Esophagus squamous epithelium (tissue), 5 donors: ENCODE measurements around the gene GABRG3. TPM values are rescaled to one million over a fixed set of nuclear protein-coding genes. Genes with fewer than 3 reads are reported as not detected.

Experiments
- DNase-seq: peaks from one replicate; lab custom pipeline; 2025; lab: John Stamatoyannopoulos, UW
- H3K27ac ChIP-seq, 4 donors: fragments of 200-600 bp; sonication (generic); one replicate each; pipeline ENCODE4 v1.5.1; 2016 to 2019; ENCODE audit warnings: mild to moderate bottlenecking in 1 of 4
- H3K27me3 ChIP-seq, 4 donors: fragments of 200-600 bp; sonication (generic); 1 replicate in 3 of 4; 2 replicates in 1 of 4; pipeline versions ENCODE4 v1.5.1 to v1.6.0; 2017 to 2021; ENCODE audit warnings: antibody characterized with exemption in 1 of 4
- H3K36me3 ChIP-seq, 3 donors: fragments of 200-600 bp; sonication (generic); one replicate each; pipeline ENCODE4 v1.5.1; 2016 to 2019
- H3K4me1 ChIP-seq, 3 donors: fragments of 200-600 bp; sonication (generic); one replicate each; pipeline ENCODE4 v1.5.1; 2017 to 2019
- H3K4me3 ChIP-seq, 4 donors: fragments of 200-600 bp; sonication (generic); 1 replicate in 3 of 4; 2 replicates in 1 of 4; pipeline ENCODE4 v1.5.1; 2016 to 2019; ENCODE audit warnings: mild to moderate bottlenecking in 2 of 4, moderate library complexity in 1 of 4
- H3K9me3 ChIP-seq, 3 donors: fragments of 200-600 bp; sonication (generic); one replicate each; pipeline ENCODE4 v1.5.1; 2016 to 2019
- POLR2A ChIP-seq, 4 donors: fragments of 450-650 bp; IDR thresholded peaks; one replicate each; pipeline ENCODE4 v1.6.1; 2017; ENCODE audit warnings: antibody characterized with exemption in 4 of 4, mild to moderate bottlenecking in 4 of 4, moderate library complexity in 3 of 4
- WGBS, 2 donors: methylation state at CpG; one replicate each; pipeline ENCODE4 v1.1.5; 2018; 5-methylcytosine and 5-hydroxymethylcytosine counted together
- intact Hi-C: fragments of 100-400 bp; cut with DNase I; formaldehyde crosslinking; loops from one replicate; pipeline ENCODE4 v1.15.0; 2022
- total RNA-seq, 4 donors: library from RNA; depleted of rRNA; stranded (reverse); fragments of >200 nt; gene quantifications; one replicate each; pipeline ENCODE4 v1.1.0, GENCODE V29; 2016
- TF ChIP-seq, protein P1 (sequence below), 6 experiments: fragments of 450-650 bp in 4 of 6; fragments of 200-600 bp in 2 of 6; sonication (generic) in 2 of 6; IDR thresholded peaks; one replicate each; pipeline ENCODE4 v1.5.1; 2016 to 2019; ENCODE audit warnings: antibody characterized with exemption in 6 of 6, mild to moderate bottlenecking in 4 of 6, moderate library complexity in 4 of 6
- donor health status: DM: yes; HTN: yes; CAD: no.

The GABRG3 gene
- total RNA-seq, 4 donors from 2014 or later, result 0.04 to 0.08 TPM; not detected in 2

DNA sequence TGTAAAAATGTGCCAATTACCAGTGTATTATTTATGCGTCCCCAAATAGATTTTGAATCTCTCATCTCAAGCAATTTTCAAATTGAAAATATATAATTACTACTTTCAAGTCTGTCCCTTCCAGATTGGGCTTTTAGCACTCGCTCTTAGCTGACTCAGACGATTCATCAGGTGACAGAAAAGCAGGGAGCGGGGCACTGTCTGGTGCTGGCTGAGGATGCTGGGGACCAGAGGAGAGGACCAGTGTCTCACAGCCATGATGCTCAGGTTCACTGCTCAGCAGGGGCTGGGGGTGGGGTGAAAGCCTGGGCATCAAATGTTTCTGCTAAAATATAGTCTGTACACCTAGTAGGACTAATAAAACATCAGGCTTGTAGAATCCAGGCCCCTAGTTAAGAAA lies 199.9 kb downstream of the GABRG3 start:
- WGBS, 2 donors, result 86 to 87% methylated on average over 4 of the region's 4 CpGs
- H3K27ac ChIP-seq, result no peak overlapping the region
- H3K9me3 ChIP-seq, result peaks cover 0 to 9% (median 0%) of the 10 kb centered on the region in 3 donors
- no peaks in the 10 kb centered on the region for H3K4me1 ChIP-seq
- H3K27me3 ChIP-seq, result no peaks in the 10 kb centered on the region
- intact Hi-C loops, result no loop called here
- no peak for TF ChIP-seq POLR2A (IDR thresholded peaks at IDR 0.05)
- TF ChIP-seq, protein P1, sequence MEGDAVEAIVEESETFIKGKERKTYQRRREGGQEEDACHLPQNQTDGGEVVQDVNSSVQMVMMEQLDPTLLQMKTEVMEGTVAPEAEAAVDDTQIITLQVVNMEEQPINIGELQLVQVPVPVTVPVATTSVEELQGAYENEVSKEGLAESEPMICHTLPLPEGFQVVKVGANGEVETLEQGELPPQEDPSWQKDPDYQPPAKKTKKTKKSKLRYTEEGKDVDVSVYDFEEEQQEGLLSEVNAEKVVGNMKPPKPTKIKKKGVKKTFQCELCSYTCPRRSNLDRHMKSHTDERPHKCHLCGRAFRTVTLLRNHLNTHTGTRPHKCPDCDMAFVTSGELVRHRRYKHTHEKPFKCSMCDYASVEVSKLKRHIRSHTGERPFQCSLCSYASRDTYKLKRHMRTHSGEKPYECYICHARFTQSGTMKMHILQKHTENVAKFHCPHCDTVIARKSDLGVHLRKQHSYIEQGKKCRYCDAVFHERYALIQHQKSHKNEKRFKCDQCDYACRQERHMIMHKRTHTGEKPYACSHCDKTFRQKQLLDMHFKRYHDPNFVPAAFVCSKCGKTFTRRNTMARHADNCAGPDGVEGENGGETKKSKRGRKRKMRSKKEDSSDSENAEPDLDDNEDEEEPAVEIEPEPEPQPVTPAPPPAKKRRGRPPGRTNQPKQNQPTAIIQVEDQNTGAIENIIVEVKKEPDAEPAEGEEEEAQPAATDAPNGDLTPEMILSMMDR (IDR thresholded peaks at IDR 0.05), result no peak
- H3K4me3 ChIP-seq, result no peak overlapping the region
- H3K36me3 ChIP-seq, result no peaks in the 10 kb centered on the region
- no peak for DNase-seq

- no peak for DNase-seq
- WGBS, 2 donors, result 60 to 76% methylated on average over 5 of the region's 5 CpGs
- intact Hi-C loops, result no loop called here
- Histone ChIP-seq H3K4me3 (no peak overlapping the region), H3K27me3 (no peaks in the 10 kb centered on the region), H3K4me1 (no peaks in the 10 kb centered on the region), H3K36me3 (no peaks in the 10 kb centered on the region), H3K9me3 (peaks cover 0 to 29% (median 16%) of the 10 kb centered on the region in 3 donors), H3K27ac (no peak overlapping the region)
- TF ChIP-seq POLR2A (IDR thresholded peaks at IDR 0.05), result no peak
- TF ChIP-seq, protein P1 (IDR thresholded peaks at IDR 0.05), result no peak
These were observed 201.8 kb downstream of the GABRG3 start for GRCh38 chr15:27172821-27173220.

DNA sequence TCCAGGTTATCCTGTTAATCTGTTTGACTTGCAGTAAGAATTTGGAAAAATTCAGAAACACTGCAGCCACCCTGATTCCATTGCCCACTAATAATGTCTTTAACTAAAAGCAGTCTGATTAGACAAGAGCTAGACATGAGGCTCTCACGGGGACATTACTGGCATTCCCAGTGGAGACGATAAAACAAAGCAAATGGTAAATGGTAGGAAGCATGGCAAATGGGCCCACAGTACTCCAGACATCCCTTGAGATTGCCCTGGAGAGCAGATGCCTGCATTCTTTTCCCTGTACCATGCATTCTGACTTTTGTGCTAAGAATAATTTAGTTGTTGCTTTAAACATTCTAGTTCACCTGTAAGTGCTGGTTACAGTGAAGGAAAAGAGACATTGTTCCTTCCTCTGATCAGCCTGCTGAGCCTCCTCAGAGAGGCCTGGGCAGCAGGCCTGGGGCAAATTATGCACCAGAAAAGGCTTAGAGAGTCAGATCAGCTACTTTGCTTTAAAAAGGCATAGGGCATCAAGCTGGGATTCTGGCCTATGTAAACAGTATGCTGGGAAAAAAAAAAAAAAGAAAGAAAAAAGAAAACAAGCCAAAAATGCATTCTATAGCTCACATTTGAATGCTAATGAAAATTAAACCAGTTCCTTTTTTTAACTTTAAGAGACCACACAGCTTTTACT lies 204.6 kb downstream of the GABRG3 start:
- Histone ChIP-seq H3K27ac (no peak overlapping the region), H3K9me3 (peaks cover 0 to 34% (median 17%) of the 10 kb centered on the region in 3 donors), H3K27me3 (no peaks in the 10 kb centered on the region), H3K36me3 (no peaks in the 10 kb centered on the region), H3K4me1 (no peaks in the 10 kb centered on the region), H3K4me3 (no peak overlapping the region)
- TF ChIP-seq, protein P1 (IDR thresholded peaks at IDR 0.05), result no peak
- TF ChIP-seq POLR2A (IDR thresholded peaks at IDR 0.05), result no peak
- no peak for DNase-seq
- intact Hi-C loops, result no loop called here
- 85 to 90% methylated on average over 2 of the region's 2 CpGs for WGBS, 2 donors

GRCh38 chr15:27176785-27177406 lies 205.9 kb downstream of the GABRG3 start:
- TF ChIP-seq, protein P1 (IDR thresholded peaks at IDR 0.05), result no peak
- TF ChIP-seq POLR2A (IDR thresholded peaks at IDR 0.05), result no peak
- intact Hi-C loops, result no loop called here
- 78 to 85% methylated on average over 4 of the region's 4 CpGs for WGBS, 2 donors

DNA sequence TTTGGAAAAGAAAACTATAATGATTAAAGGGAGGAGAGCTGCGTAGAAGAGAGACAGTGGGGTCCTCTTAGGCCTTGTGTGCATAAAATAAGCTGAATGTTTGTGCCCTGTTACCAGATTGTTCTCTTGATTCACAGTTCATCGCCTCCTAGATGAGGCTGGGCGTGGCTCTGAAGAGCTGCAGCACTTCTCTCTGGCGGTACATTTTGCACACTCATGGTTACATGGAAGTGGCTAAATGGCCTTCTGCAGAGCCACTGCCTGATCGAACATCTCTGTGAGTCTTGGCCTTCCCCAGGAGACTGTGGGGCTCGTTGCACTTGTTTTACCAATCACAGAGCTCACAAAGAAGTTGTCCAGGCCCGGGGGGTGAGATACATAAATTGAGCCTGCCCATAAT lies 208.8 kb downstream of the GABRG3 start:
- no peak overlapping the region for H3K27ac ChIP-seq
- intact Hi-C loops, result no loop called here
- no peaks in the 10 kb centered on the region for H3K27me3 ChIP-seq
- H3K36me3 ChIP-seq, result no peaks in the 10 kb centered on the region
- no peak for TF ChIP-seq POLR2A (IDR thresholded peaks at IDR 0.05)
- TF ChIP-seq, protein P1 (IDR thresholded peaks at IDR 0.05), result no peak
- no peak overlapping the region for H3K4me3 ChIP-seq
- DNase-seq, result no peak
- 69 to 71% methylated on average over 7 of the region's 7 CpGs for WGBS, 2 donors
- peaks cover 0 to 34% (median 17%) of the 10 kb centered on the region in 3 donors for H3K9me3 ChIP-seq
- H3K4me1 ChIP-seq, result no peaks in the 10 kb centered on the region

More at GRCh38 chr15:27176785-27177406, 205.9 kb downstream of the GABRG3 start:
- H3K36me3 ChIP-seq, result no peaks in the 10 kb centered on the region
- H3K27me3 ChIP-seq, result no peaks in the 10 kb centered on the region
- H3K4me3 ChIP-seq, result no peak overlapping the region
- no peak for DNase-seq
- peaks cover 0 to 34% (median 17%) of the 10 kb centered on the region in 3 donors for H3K9me3 ChIP-seq
- no peaks in the 10 kb centered on the region for H3K4me1 ChIP-seq
- H3K27ac ChIP-seq, result no peak overlapping the region
